Measurements from ENCODE around the gene SIPA1L3. TPM values are rescaled to one million over a fixed set of nuclear protein-coding genes. Genes with fewer than 3 reads are reported as not detected.
"Not testable (repeated sequence)": the region's sequence is repeated elsewhere in the genome, so short reads cannot be mapped to it uniquely, and the experiment has no call there.

Gene SIPA1L3
- total RNA-seq, 1 donor from 2014 or later, result 27.1 TPM

DNA sequence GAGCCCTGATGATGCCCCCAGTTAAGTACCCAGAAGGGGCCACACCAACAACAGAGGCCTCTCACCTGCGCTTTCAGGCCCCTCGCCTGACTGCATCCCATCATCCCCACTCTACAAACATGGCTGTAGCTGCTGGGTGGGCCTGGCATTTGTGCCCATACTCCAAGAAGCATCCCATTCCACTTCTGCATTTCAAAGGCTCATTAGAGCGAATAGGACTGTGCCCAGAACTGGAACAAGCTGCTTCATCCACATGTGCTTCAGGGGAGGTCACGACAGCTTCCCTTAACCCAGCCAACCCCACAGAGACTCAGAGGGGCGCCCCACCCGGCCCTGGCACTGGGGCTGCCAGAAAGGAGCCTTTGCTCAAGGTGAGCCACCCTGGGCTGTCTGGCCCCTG, 156.9 kb downstream of the SIPA1L3 start:
- Histone ChIP-seq H3K4me3 (no peak overlapping the region), H3K27ac (no peak overlapping the region), H3K36me3 (no peaks in the 10 kb centered on the region), H3K9me3 (no peaks in the 10 kb centered on the region), H3K27me3 (no peaks in the 10 kb centered on the region), H3K4me1 (no peaks in the 10 kb centered on the region)
- no peak for DNase-seq (ENCODE audit: low spot score in 2 of 2)
- intact Hi-C loops (cut with DNase I), result no loop called here
- TF ChIP-seq CTCF (IDR thresholded peaks at IDR 0.05), result no peak

- DNase-seq (ENCODE audit: low spot score in 2 of 2), result no peak
- intact Hi-C loops (cut with DNase I), result no loop called here
- no peaks in the 10 kb centered on the region for H3K36me3 ChIP-seq
- H3K27me3 ChIP-seq, result no peaks in the 10 kb centered on the region
- no peaks in the 10 kb centered on the region for H3K4me1 ChIP-seq
- H3K27ac ChIP-seq, result no peak overlapping the region
- H3K9me3 ChIP-seq, result no peaks in the 10 kb centered on the region
- no peak for TF ChIP-seq CTCF (IDR thresholded peaks at IDR 0.05)
- no peak overlapping the region for H3K4me3 ChIP-seq
These were observed 157.8 kb downstream of the SIPA1L3 start for GRCh38 chr19:38064661-38065425.

DNA sequence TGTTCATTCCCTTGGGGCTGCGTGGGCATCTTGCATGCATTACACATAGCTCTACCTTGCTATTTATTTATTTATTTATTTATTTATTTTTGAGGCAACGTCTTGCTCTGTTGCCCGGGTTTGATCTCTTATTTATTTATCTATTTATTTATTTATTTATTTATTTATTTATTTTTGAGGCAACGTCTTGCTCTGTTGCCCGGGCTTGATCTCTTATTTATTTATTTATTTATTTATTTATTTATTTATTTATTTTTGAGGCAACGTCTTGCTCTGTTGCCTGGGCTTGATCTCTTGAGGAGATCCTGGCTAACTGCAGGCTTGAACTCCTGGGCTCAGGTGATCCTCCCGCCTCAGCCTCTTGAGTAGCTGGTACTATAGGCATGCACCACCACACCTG, 158.8 kb downstream of the SIPA1L3 start:
- H3K4me1 ChIP-seq; H3K27ac ChIP-seq; H3K9me3 ChIP-seq; H3K27me3 ChIP-seq; DNase-seq (ENCODE audit: low spot score in 2 of 2); intact Hi-C loops (cut with DNase I); H3K36me3 ChIP-seq; H3K4me3 ChIP-seq: not testable (repeated sequence)

GRCh38 chr19:38068826-38069225, 161.8 kb downstream of the SIPA1L3 start:
- Histone ChIP-seq H3K27me3 (no peaks in the 10 kb centered on the region), H3K4me1 (no peaks in the 10 kb centered on the region), H3K4me3 (no peak overlapping the region), H3K9me3 (no peaks in the 10 kb centered on the region), H3K36me3 (no peaks in the 10 kb centered on the region), H3K27ac (no peak overlapping the region)
- DNase-seq (ENCODE audit: low spot score in 2 of 2), result no peak
- no peak for TF ChIP-seq CTCF (IDR thresholded peaks at IDR 0.05)
- intact Hi-C loops (cut with DNase I), result no loop called here

DNA sequence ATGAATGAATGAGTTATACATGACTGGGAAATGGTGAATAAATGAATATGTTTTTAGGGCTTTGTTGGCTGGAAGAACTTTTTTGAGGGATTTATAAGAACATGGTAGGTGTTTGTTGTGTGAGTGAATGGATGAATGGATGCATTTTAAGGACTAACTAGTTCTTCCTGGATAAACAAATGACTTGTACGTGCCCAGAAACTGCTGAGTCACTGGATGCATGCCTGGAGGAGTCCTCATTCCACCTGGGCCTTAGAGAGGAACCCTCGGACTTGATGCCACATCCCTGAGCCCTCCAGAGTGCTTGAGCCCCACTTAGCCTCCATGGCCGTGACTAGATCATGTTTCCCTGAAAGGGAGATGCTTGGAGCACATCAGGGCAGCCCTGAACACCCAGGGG, 163.6 kb downstream of the SIPA1L3 start:
- H3K36me3 ChIP-seq, result no peaks in the 10 kb centered on the region
- intact Hi-C loops (cut with DNase I), result no loop called here

GRCh38 chr19:38071054-38071453, 164.0 kb downstream of the SIPA1L3 start:
- H3K36me3 ChIP-seq; intact Hi-C loops (cut with DNase I); H3K4me3 ChIP-seq; H3K27me3 ChIP-seq; H3K27ac ChIP-seq; H3K9me3 ChIP-seq; H3K4me1 ChIP-seq; DNase-seq (ENCODE audit: low spot score in 2 of 2): not testable (repeated sequence)

More for the DNA sequence above, 163.6 kb downstream of the SIPA1L3 start:
- Histone ChIP-seq H3K4me1 (no peaks in the 10 kb centered on the region), H3K4me3 (no peak overlapping the region), H3K27me3 (no peaks in the 10 kb centered on the region), H3K27ac (no peak overlapping the region), H3K9me3 (no peaks in the 10 kb centered on the region)
- no peak for TF ChIP-seq CTCF (IDR thresholded peaks at IDR 0.05)
- DNase-seq (ENCODE audit: low spot score in 2 of 2), result no peak

DNA sequence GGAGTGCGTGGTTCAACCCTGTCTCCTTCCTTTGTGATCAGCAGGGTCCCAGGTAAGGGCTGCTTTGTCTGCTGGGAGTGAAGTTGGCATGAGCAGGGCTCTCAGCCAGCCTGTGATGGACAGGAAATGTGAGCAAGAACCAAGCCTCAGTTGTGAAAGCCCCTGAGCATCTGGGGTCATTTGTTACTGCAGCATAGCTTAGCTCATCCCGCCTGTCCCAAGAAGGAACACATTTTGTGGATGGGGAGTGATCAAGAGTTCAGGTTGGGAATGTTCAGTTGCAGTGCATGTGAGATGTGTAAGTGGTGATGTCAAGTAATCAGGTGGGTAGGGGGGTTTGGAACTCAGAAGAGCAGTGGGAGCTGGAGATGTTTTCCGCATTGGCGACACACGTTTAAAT, 164.6 kb downstream of the SIPA1L3 start:
- DNase-seq (ENCODE audit: low spot score in 2 of 2), result no peak
- no peak for TF ChIP-seq CTCF (IDR thresholded peaks at IDR 0.05)

More for the DNA sequence above, 164.6 kb downstream of the SIPA1L3 start:
- no peaks in the 10 kb centered on the region for H3K4me1 ChIP-seq
- H3K27me3 ChIP-seq, result no peaks in the 10 kb centered on the region
- H3K27ac ChIP-seq, result no peak overlapping the region
- intact Hi-C loops (cut with DNase I), result no loop called here
- no peak overlapping the region for H3K4me3 ChIP-seq
- no peaks in the 10 kb centered on the region for H3K36me3 ChIP-seq
- H3K9me3 ChIP-seq, result no peaks in the 10 kb centered on the region
